HepG2 (cell line): ENCODE measurements around the gene POU6F2. TPM values are rescaled to one million over a fixed set of nuclear protein-coding genes. Genes with fewer than 3 reads are reported as not detected.

Experiments used
- ATAC-seq: fragments of 200-7000 bp; cut with Tn5 transposase; 3 replicates; pipeline ENCODE4 v1.9.1; 2020; ENCODE audit warnings: mild to moderate bottlenecking, moderate library complexity
- BruUV-seq: library from RNA; stranded (reverse); fragments of 400-500 nt; replicated peaks from 2 replicates; lab custom pipeline; 2021; lab: Mats Ljungman, UMichigan
- CTCF ChIA-PET: fragments of 300-600 bp; formaldehyde crosslinking; extraction: SDS; loops from one replicate; lab custom pipeline; 2021; ENCODE audit warnings: low total read pairs, inconsistent platforms, low intra/inter-chr PET ratio; lab: Yijun Ruan, JAX
- POLR2A ChIA-PET: fragments of 350-600 bp; sonication (Branson Sonifier 250); formaldehyde crosslinking; loops from one replicate; lab custom pipeline; 2020; ENCODE audit warnings: antibody characterized with exemption, inconsistent platforms; lab: Yijun Ruan, JAX
- DNase-seq: peaks from one replicate; pipeline ENCODE4 v3.0.0-alpha.2; 2015; ENCODE audit warnings: low spot score
- FAIRE-seq: peaks from 3 replicates; lab custom pipeline; 2011; peaks lifted over from hg19 to GRCh38; lab: Jason Lieb, UNC
- H2AFZ ChIP-seq: one replicate; pipeline ENCODE4 v1.6.1; 2011; ENCODE audit warnings: low read length, inconsistent platforms
- H3K27ac ChIP-seq: fragments of 300-600 bp; 3 replicates; pipeline ENCODE4 v1.8.0; 2011; ENCODE audit warnings: mixed run types, mild to moderate bottlenecking, mixed read lengths, low read length, inconsistent platforms; ENCODE audit not compliant: insufficient read depth; ENCODE audit errors: extremely low read length
- H3K27me3 ChIP-seq, 2 experiments: fragments of 200-600 bp in 1 of 2; 2 replicates in 1 of 2; 3 replicates in 1 of 2; pipeline versions ENCODE4 v1.6.0 to v1.8.0; 2011; ENCODE audit warnings: low read length in 2 of 2, mild to moderate bottlenecking in 2 of 2, moderate library complexity in 2 of 2, inconsistent platforms in 1 of 2; ENCODE audit not compliant: insufficient read depth in 2 of 2, control insufficient read depth in 1 of 2
- H3K36me3 ChIP-seq, 2 experiments: fragments of 200-600 bp in 1 of 2; replicated peaks in 1 of 2; 2 replicates in 1 of 2; 3 replicates in 1 of 2; pipeline versions ENCODE4 v1.5.1 to v1.8.0; 2011; ENCODE audit warnings: low read length in 2 of 2, inconsistent platforms in 1 of 2; ENCODE audit not compliant: insufficient read depth in 2 of 2, control insufficient read depth in 1 of 2
- H3K4me1 ChIP-seq: 2 replicates; pipeline ENCODE4 v1.5.1; 2012; ENCODE audit warnings: low read length, inconsistent platforms; ENCODE audit not compliant: insufficient read depth
- H3K4me2 ChIP-seq: 2 replicates; pipeline ENCODE4 v1.6.0; 2011; ENCODE audit warnings: low read depth, low read length, inconsistent platforms
- H3K4me3 ChIP-seq, 3 experiments: fragments of 200-600 bp in 1 of 3; sonication (generic), shearing (Covaris generic) in 1 of 3; replicated peaks in 1 of 3; 2 replicates each; pipeline ENCODE4 v1.5.1; 2011 to 2016; ENCODE audit warnings: low read length in 3 of 3, inconsistent platforms in 2 of 3, low read depth in 2 of 3, mild to moderate bottlenecking in 2 of 3, control low read depth in 1 of 3, mixed read lengths in 1 of 3; ENCODE audit not compliant: insufficient read depth in 1 of 3
- H3K79me2 ChIP-seq: one replicate; pipeline ENCODE4 v1.6.1; 2011; ENCODE audit warnings: low read length, inconsistent platforms; ENCODE audit not compliant: insufficient read depth
- H3K9ac ChIP-seq: 2 replicates; pipeline ENCODE4 v1.6.0; 2011; ENCODE audit warnings: mild to moderate bottlenecking, low read depth, low read length, inconsistent platforms; ENCODE audit not compliant: insufficient read depth
- H3K9me3 ChIP-seq: 2 replicates; pipeline ENCODE4 v1.5.1; 2012; ENCODE audit warnings: mild to moderate bottlenecking, low read length
- H4K20me1 ChIP-seq: 2 replicates; pipeline ENCODE4 v1.6.0; 2011; ENCODE audit warnings: inconsistent platforms, mild to moderate bottlenecking, low read length, moderate library complexity; ENCODE audit not compliant: insufficient read depth
- EZH2 ChIP-seq: conservative IDR thresholded peaks from 2 replicates; pipeline ENCODE4 v1.6.1; 2012; ENCODE audit warnings: mild to moderate bottlenecking, low read depth, low read length, moderate library complexity
- MED13 ChIP-seq: sonication (generic); formaldehyde crosslinking; IDR thresholded peaks from 2 replicates; pipeline ENCODE4 v1.5.0; 2020; ENCODE audit warnings: missing genetic modification reagents
- PPARG ChIP-seq: conservative IDR thresholded peaks from 2 replicates; pipeline ENCODE4 v1.6.1; 2016; ENCODE audit warnings: missing biosample characterization, missing genetic modification reagents
- SALL1 ChIP-seq: sonication (generic); formaldehyde crosslinking; IDR thresholded peaks from 2 replicates; pipeline ENCODE4 v1.8.0; 2022; ENCODE audit warnings: mild to moderate bottlenecking, missing genetic modification reagents
- SIX4 ChIP-seq: sonication (generic); formaldehyde crosslinking; IDR thresholded peaks from 2 replicates; pipeline ENCODE4 v1.4.0; 2020; ENCODE audit warnings: missing genetic modification reagents
- SMARCC2 ChIP-seq: fragments of 450-650 bp; IDR thresholded peaks from 2 replicates; pipeline ENCODE4 v1.6.1; 2017; ENCODE audit warnings: antibody characterized with exemption, mild to moderate bottlenecking
- SOX6 ChIP-seq, 2 experiments: fragments of 450-650 bp in 1 of 2; sonication (generic) in 1 of 2; formaldehyde crosslinking in 1 of 2; IDR thresholded peaks; 2 replicates each; pipeline versions ENCODE4 v1.4.0 to v1.6.1; 2017 to 2020; ENCODE audit warnings: antibody characterized with exemption in 1 of 2, mild to moderate bottlenecking in 1 of 2, missing genetic modification reagents in 1 of 2
- ZNF121 ChIP-seq: sonication (generic); formaldehyde crosslinking; IDR thresholded peaks from 2 replicates; pipeline ENCODE4 v1.5.0; 2020; ENCODE audit warnings: mild to moderate bottlenecking, missing genetic modification reagents
- WGBS: methylation state at CpG from one replicate; pipeline ENCODE4 v1.1.6; 2017; ENCODE audit warnings: low lambda C conversion rate; 5-methylcytosine and 5-hydroxymethylcytosine counted together
- in situ Hi-C: cut with HindIII; loops from 2 replicates; pipeline ENCODE4 v1.10.0; 2017; ENCODE audit warnings: low pct_unique_long_range_greater_than_20kb; ENCODE audit not compliant: extremely low pct_ligation_motif_present
- intact Hi-C: fragments of 100-400 bp; cut with micrococcal nuclease; formaldehyde crosslinking; loops from one replicate; pipeline ENCODE4 v1.10.0; 2022; ENCODE audit not compliant: unreplicated experiment
- polyA plus RNA-seq, 8 experiments: library from polyadenylated mRNA; depleted of rRNA in 3 of 8; stranded (reverse) in 7 of 8; unstranded in 1 of 8; fragments of >200 nt; fragmentation: Illumina TruSeq in 4 of 8; extraction: Trizol in 4 of 8; gene quantifications; 2 replicates each; pipeline versions ENCODE4 v1.2.1 to v1.2.3, GENCODE V29; 2011 to 2016; ENCODE audit warnings: low read depth in 4 of 8, missing spikeins in 1 of 8, mixed read lengths in 1 of 8; ENCODE audit not compliant: insufficient read depth in 1 of 8
- total RNA-seq, 5 experiments: library from RNA; depleted of rRNA; stranded (reverse); fragments of >200 nt; fragmentation: Illumina TruSeq; extraction: Trizol; gene quantifications; 2 replicates each; pipeline ENCODE4 v1.2.3, GENCODE V29; 2016; ENCODE audit warnings: low read depth in 1 of 5
- TF ChIP-seq, protein P1 (sequence below): sonication (generic); formaldehyde crosslinking; IDR thresholded peaks from 2 replicates; pipeline ENCODE4 v1.4.0; 2020; ENCODE audit warnings: missing genetic modification reagents
- TF ChIP-seq, protein P2 (sequence below): sonication (generic); formaldehyde crosslinking; IDR thresholded peaks from 2 replicates; pipeline ENCODE4 v1.5.1; 2020; ENCODE audit warnings: mild to moderate bottlenecking, missing genetic modification reagents, borderline replicate concordance

The POU6F2 gene
- total and polyA plus RNA-seq, 2 of the 13 experiments (the other 11 are each of a cell fraction or from before 2014, with no cell fraction given) = not detected

DNA sequence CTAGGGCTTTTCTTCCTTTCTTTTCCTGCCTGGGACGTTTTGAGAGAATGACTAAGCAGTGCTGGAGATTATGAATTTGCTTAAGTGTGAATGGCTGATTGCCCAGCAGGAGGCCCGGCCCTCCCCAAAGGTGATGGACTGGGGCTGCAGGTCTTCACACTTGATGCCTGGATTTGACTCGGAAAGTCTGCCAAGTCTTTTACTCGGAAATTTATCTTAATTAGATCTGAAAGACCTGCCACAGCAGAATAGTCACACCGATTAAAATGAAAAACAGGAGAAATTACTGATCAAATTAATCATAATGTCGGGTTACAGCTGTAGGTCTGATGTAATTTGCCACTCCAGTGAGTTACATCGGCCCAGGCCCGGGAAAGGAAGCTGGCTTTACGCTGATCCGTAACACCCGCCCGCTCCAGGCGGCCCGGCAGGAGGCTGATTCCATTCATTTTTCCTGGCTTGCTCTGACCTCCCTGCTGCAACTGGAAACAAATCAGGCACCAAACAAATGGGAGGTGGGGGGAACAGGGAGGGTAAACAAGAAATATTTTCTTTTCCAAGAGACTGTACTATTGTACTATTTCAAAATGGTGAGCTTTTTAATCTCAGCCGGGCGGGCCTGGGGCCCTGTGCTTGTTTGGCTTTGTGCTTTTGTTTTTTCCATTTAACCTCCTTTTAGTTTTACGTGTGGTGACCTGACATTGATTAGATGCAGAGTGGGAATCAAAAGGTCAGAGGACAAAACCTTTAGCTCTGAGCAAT is 376.1 kb downstream of the POU6F2 start:
- no peak overlapping the region for H3K9ac ChIP-seq
- H3K27ac ChIP-seq = no peak overlapping the region
- H3K4me3 ChIP-seq = no peak overlapping the region
- H4K20me1 ChIP-seq = no peaks in the 10 kb centered on the region
- H3K36me3 ChIP-seq = no peaks in the 10 kb centered on the region
- peaks cover 0 to 21% of the 10 kb centered on the region in 2 experiments; a peak in 3 of 5 replicates for H3K27me3 ChIP-seq
- ChIA-PET CTCF (no interaction called here), POLR2A (no interaction called here)
- no peak for DNase-seq
- H3K4me1 ChIP-seq = no peaks in the 10 kb centered on the region
- BruUV-seq = no TSS peak
- peak overlapping the region; percentile 34; the same call in 1 of the 2 replicates for H3K4me2 ChIP-seq
- no peak overlapping the region for H2AFZ ChIP-seq
- no peak for FAIRE-seq
- H3K9me3 ChIP-seq = no peaks in the 10 kb centered on the region
- in situ Hi-C loops (no loop called here), intact Hi-C loops (no loop called here)
- peak; percentile 93 for ATAC-seq
- no peaks in the 10 kb centered on the region for H3K79me2 ChIP-seq
- TF ChIP-seq ZNF121 (no peak), SOX6 (IDR thresholded peaks at IDR 0.05) (no peak), SOX6 (CRISPR knock-in tag; IDR thresholded peaks at IDR 0.05) (peak; percentile 56; the same call in 1 of the 2 replicates)
- TF ChIP-seq, protein P1, sequence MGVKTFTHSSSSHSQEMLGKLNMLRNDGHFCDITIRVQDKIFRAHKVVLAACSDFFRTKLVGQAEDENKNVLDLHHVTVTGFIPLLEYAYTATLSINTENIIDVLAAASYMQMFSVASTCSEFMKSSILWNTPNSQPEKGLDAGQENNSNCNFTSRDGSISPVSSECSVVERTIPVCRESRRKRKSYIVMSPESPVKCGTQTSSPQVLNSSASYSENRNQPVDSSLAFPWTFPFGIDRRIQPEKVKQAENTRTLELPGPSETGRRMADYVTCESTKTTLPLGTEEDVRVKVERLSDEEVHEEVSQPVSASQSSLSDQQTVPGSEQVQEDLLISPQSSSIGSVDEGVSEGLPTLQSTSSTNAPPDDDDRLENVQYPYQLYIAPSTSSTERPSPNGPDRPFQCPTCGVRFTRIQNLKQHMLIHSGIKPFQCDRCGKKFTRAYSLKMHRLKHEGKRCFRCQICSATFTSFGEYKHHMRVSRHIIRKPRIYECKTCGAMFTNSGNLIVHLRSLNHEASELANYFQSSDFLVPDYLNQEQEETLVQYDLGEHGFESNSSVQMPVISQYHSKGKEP (CRISPR knock-in tag) = no peak
- TF ChIP-seq, all 625 proteins: peak for 1
- 5% methylated on average over 17 of the region's 17 CpGs for WGBS

DNA sequence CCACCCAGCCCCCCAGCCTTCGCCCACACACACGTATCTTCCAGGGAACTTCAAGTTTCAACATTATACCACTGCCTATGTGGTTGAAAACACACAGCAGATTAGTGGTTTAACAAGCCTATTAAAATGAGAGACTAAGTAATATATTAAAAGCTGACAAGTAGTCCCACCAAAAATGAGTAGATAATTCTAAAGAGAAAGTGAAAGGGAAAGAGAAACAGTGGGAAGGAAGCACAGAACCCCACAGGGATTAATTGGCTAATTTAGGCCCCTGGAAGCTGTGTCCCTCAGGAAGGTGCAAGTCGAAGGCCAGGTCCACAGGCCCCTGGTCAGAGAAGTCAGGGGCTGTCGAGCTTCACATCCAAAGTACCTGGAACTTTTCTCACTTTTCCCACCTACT is 378.0 kb downstream of the POU6F2 start:
- Histone ChIP-seq H3K27me3 (peaks cover 0 to 11% of the 10 kb centered on the region in 2 experiments; a peak in 3 of 5 replicates), H3K79me2 (no peaks in the 10 kb centered on the region), H4K20me1 (no peaks in the 10 kb centered on the region), H3K4me2 (no peak overlapping the region), H3K9me3 (no peaks in the 10 kb centered on the region), H3K36me3 (no peaks in the 10 kb centered on the region), H2AFZ (no peak overlapping the region), H3K4me1 (no peaks in the 10 kb centered on the region), H3K9ac (no peak overlapping the region), H3K27ac (no peak overlapping the region), H3K4me3 (no peak overlapping the region)
- BruUV-seq = no TSS peak
- in situ Hi-C loops = no loop called here
- WGBS = 44% methylated on average over 4 of the region's 4 CpGs
- ChIA-PET POLR2A (no interaction called here), CTCF (no interaction called here)
- ATAC-seq (no peak), DNase-seq (no peak), FAIRE-seq (no peak)
- intact Hi-C loops = no loop called here
- no peak for TF ChIP-seq SMARCC2
- no peak for TF ChIP-seq EZH2
- no peak for TF ChIP-seq SALL1
- TF ChIP-seq SIX4 = no peak
- TF ChIP-seq, protein P2, sequence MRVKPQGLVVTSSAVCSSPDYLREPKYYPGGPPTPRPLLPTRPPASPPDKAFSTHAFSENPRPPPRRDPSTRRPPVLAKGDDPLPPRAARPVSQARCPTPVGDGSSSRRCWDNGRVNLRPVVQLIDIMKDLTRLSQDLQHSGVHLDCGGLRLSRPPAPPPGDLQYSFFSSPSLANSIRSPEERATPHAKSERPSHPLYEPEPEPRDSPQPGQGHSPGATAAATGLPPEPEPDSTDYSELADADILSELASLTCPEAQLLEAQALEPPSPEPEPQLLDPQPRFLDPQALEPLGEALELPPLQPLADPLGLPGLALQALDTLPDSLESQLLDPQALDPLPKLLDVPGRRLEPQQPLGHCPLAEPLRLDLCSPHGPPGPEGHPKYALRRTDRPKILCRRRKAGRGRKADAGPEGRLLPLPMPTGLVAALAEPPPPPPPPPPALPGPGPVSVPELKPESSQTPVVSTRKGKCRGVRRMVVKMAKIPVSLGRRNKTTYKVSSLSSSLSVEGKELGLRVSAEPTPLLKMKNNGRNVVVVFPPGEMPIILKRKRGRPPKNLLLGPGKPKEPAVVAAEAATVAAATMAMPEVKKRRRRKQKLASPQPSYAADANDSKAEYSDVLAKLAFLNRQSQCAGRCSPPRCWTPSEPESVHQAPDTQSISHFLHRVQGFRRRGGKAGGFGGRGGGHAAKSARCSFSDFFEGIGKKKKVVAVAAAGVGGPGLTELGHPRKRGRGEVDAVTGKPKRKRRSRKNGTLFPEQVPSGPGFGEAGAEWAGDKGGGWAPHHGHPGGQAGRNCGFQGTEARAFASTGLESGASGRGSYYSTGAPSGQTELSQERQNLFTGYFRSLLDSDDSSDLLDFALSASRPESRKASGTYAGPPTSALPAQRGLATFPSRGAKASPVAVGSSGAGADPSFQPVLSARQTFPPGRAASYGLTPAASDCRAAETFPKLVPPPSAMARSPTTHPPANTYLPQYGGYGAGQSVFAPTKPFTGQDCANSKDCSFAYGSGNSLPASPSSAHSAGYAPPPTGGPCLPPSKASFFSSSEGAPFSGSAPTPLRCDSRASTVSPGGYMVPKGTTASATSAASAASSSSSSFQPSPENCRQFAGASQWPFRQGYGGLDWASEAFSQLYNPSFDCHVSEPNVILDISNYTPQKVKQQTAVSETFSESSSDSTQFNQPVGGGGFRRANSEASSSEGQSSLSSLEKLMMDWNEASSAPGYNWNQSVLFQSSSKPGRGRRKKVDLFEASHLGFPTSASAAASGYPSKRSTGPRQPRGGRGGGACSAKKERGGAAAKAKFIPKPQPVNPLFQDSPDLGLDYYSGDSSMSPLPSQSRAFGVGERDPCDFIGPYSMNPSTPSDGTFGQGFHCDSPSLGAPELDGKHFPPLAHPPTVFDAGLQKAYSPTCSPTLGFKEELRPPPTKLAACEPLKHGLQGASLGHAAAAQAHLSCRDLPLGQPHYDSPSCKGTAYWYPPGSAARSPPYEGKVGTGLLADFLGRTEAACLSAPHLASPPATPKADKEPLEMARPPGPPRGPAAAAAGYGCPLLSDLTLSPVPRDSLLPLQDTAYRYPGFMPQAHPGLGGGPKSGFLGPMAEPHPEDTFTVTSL (CRISPR knock-in tag) = no peak
- TF ChIP-seq MED13 (CRISPR knock-in tag) = no peak
- TF ChIP-seq PPARG = no peak
